CD4-positive, alpha-beta T cell (primary cell): ENCODE results near the gene EIF2B1. TPM values are rescaled to one million over a fixed set of nuclear protein-coding genes. Genes with fewer than 3 reads are reported as not detected.

Experiments used
- ATAC-seq: fragments of 200-7000 bp; cut with Tn5 transposase; one replicate; pipeline ENCODE4 v1.10.0; 2022; ENCODE audit warnings: mild to moderate bottlenecking; ENCODE audit not compliant: poor library complexity
- CTCF ChIA-PET: fragments of 350-600 bp; sonication (Branson Sonifier 250); formaldehyde crosslinking; loops from one replicate; lab custom pipeline; 2021; ENCODE audit warnings: antibody characterized with exemption, inconsistent platforms; lab: Charles Lee
- POLR2A ChIA-PET: fragments of 350-600 bp; sonication (Branson Sonifier 250); formaldehyde crosslinking; loops from one replicate; lab custom pipeline; 2021; ENCODE audit warnings: antibody characterized with exemption, inconsistent platforms; lab: Charles Lee
- DNase-seq, 14 experiments: peaks; one replicate each; pipeline ENCODE4 v3.0.0-alpha.2; 2013 to 2020; ENCODE audit warnings: mixed read lengths in 2 of 14
- H3K27ac ChIP-seq, 2 donors: one replicate each; pipeline versions ENCODE4 v1.5.1 to v1.7.0; 2013; ENCODE audit warnings: low read length in 2 of 2, low read depth in 1 of 2, mild to moderate bottlenecking in 1 of 2
- H3K27me3 ChIP-seq, 2 experiments: 1 replicate in 1 of 2; 2 replicates in 1 of 2; pipeline versions ENCODE4 v1.6.1 to v1.7.0; 2013; ENCODE audit warnings: low read length in 2 of 2, control low read depth in 1 of 2, mild to moderate bottlenecking in 1 of 2, moderate library complexity in 1 of 2; ENCODE audit not compliant: insufficient read depth in 2 of 2, control insufficient read depth in 1 of 2
- H3K36me3 ChIP-seq: one replicate; pipeline ENCODE4 v1.6.1; 2013; ENCODE audit warnings: low read length, control low read depth; ENCODE audit not compliant: insufficient read depth
- H3K4me1 ChIP-seq: one replicate; pipeline ENCODE4 v1.6.1; 2013; ENCODE audit warnings: low read length, control low read depth; ENCODE audit not compliant: insufficient read depth
- H3K4me3 ChIP-seq: one replicate; pipeline ENCODE4 v1.5.1; 2013; ENCODE audit warnings: mild to moderate bottlenecking, low read length, moderate library complexity
- H3K9me3 ChIP-seq, 2 experiments: 1 replicate in 1 of 2; 2 replicates in 1 of 2; pipeline versions ENCODE4 v1.6.1 to v1.7.0; 2013; ENCODE audit warnings: low read length in 2 of 2, mild to moderate bottlenecking in 2 of 2, control low read depth in 1 of 2, moderate library complexity in 1 of 2; ENCODE audit not compliant: control insufficient read depth in 1 of 2, insufficient read depth in 1 of 2
- H3K27ac Mint-ChIP-seq: one replicate; pipeline ENCODE4 v1.8.0; 2020; ENCODE audit warnings: mixed read lengths
- H3K27me3 Mint-ChIP-seq: one replicate; pipeline ENCODE4 v1.8.0; 2021; ENCODE audit warnings: mixed read lengths
- H3K36me3 Mint-ChIP-seq: one replicate; pipeline ENCODE4 v1.8.0; 2021; ENCODE audit warnings: low read depth, mixed read lengths
- H3K4me1 Mint-ChIP-seq: one replicate; pipeline ENCODE4 v1.8.0; 2021; ENCODE audit warnings: low read depth, mixed read lengths
- H3K4me3 Mint-ChIP-seq: one replicate; pipeline ENCODE4 v1.8.0; 2020; ENCODE audit warnings: mild to moderate bottlenecking, mixed read lengths
- H3K9me3 Mint-ChIP-seq: one replicate; pipeline ENCODE4 v1.8.0; 2020; ENCODE audit warnings: mixed read lengths
- intact Hi-C, 2 experiments: fragments of 100-400 bp; cut with DNase I in 1 of 2; cut with micrococcal nuclease in 1 of 2; formaldehyde crosslinking; loops; one replicate each; pipeline versions ENCODE4 v1.15.1 to v1.9.0; 2023 to 2025; cut with DNase I, micrococcal nuclease
- total RNA-seq, 174 experiments: library from RNA in 2 of 174; stranded (reverse) in 2 of 174; gene quantifications; one replicate each; pipeline ENCODE4 v1.2.3 and lab custom pipeline; 2021 to 2026
- TF ChIP-seq, protein P1 (sequence below): fragments of 200-600 bp; IDR thresholded peaks from one replicate; pipeline ENCODE4 v1.8.0; 2022; ENCODE audit warnings: antibody characterized with exemption, mild to moderate bottlenecking

Gene EIF2B1
- total RNA-seq, 2 experiments from 2014 or later = 36.0 to 37.3 TPM

DNA sequence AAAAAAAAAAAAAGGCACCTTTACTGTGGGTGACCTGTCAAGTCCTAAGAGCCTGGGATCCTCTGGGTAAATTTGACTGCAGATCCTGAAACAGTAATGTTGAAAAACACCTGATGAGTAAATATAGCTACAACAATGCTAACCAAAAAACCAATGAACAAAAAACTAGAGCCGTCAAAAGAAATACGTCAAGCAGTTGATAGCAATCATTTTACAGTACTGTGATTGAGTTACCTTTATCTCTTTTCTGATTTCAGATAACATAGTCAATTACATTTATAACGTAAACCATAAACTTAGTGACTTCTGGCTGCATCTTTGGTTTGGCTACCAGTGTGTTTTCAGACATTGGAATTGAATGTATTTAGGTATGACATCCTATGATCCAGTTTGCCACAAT, 55.2 kb downstream of the EIF2B1 start:
- Mint-ChIP-seq H3K27me3 (no peaks in the 10 kb centered on the region), H3K9me3 (no peaks in the 10 kb centered on the region), H3K4me1 (peaks cover 11% of the 10 kb centered on the region), H3K4me3 (no peak overlapping the region), H3K36me3 (no peaks in the 10 kb centered on the region), H3K27ac (no peak overlapping the region)
- ChIA-PET POLR2A (interaction anchor here (0.6 kb wide), 1 partner anchor 51 kb away, joined by 3 read pairs; no protein-coding TSS in a partner anchor), CTCF (no interaction called here)
- H3K4me1 ChIP-seq = peaks cover 15% of the 10 kb centered on the region
- H3K27me3 ChIP-seq = no peaks in the 10 kb centered on the region
- intact Hi-C loops = no loop called here
- no peak for DNase-seq
- no peak overlapping the region for H3K27ac ChIP-seq
- no peaks in the 10 kb centered on the region for H3K9me3 ChIP-seq
- ATAC-seq = no peak
- TF ChIP-seq, protein P1, sequence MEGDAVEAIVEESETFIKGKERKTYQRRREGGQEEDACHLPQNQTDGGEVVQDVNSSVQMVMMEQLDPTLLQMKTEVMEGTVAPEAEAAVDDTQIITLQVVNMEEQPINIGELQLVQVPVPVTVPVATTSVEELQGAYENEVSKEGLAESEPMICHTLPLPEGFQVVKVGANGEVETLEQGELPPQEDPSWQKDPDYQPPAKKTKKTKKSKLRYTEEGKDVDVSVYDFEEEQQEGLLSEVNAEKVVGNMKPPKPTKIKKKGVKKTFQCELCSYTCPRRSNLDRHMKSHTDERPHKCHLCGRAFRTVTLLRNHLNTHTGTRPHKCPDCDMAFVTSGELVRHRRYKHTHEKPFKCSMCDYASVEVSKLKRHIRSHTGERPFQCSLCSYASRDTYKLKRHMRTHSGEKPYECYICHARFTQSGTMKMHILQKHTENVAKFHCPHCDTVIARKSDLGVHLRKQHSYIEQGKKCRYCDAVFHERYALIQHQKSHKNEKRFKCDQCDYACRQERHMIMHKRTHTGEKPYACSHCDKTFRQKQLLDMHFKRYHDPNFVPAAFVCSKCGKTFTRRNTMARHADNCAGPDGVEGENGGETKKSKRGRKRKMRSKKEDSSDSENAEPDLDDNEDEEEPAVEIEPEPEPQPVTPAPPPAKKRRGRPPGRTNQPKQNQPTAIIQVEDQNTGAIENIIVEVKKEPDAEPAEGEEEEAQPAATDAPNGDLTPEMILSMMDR = no peak
- H3K4me3 ChIP-seq = no peak overlapping the region
- H3K36me3 ChIP-seq = no peaks in the 10 kb centered on the region

GRCh38 chr12:123576611-123577010, 56.9 kb downstream of the EIF2B1 start:
- Histone ChIP-seq H3K9me3 (no peaks in the 10 kb centered on the region), H3K36me3 (no peaks in the 10 kb centered on the region), H3K4me3 (no peak overlapping the region), H3K27me3 (no peaks in the 10 kb centered on the region), H3K4me1 (no peaks in the 10 kb centered on the region), H3K27ac (no peak overlapping the region)
- no peak for DNase-seq
- TF ChIP-seq, protein P1 = no peak
- H3K36me3 Mint-ChIP-seq = no peaks in the 10 kb centered on the region
- H3K27me3 Mint-ChIP-seq = no peaks in the 10 kb centered on the region
- no peak for ATAC-seq
- no peak overlapping the region for H3K27ac Mint-ChIP-seq
- H3K4me1 Mint-ChIP-seq = no peaks in the 10 kb centered on the region
- ChIA-PET CTCF (no interaction called here), POLR2A (no interaction called here)
- intact Hi-C loops = no loop called here
- no peak overlapping the region for H3K4me3 Mint-ChIP-seq
- no peaks in the 10 kb centered on the region for H3K9me3 Mint-ChIP-seq

DNA sequence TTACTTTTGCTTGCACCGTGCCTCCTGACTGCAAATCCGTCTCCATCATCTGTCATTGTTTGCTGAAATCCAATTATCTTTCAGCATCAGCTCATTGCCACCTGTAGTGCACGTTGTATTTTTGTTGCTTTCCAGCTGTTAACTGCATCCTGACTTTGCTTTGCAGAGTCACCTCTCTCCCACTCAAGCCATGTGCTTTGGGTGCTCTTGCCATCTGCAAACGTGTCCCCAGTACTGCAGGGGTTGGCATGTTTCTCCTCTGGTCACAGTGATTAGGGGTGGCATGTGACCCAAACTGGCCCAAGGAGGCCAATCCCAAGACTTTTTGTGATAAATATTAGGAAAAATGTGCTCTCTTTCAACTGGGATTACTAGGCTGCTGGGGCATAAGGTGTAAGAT, 59.6 kb downstream of the EIF2B1 start:
- peaks cover 3% of the 10 kb centered on the region for H3K27me3 Mint-ChIP-seq
- H3K36me3 Mint-ChIP-seq = no peaks in the 10 kb centered on the region
- Histone ChIP-seq H3K9me3 (no peaks in the 10 kb centered on the region), H3K4me3 (no peak overlapping the region), H3K27me3 (no peaks in the 10 kb centered on the region), H3K4me1 (no peaks in the 10 kb centered on the region), H3K36me3 (no peaks in the 10 kb centered on the region), H3K27ac (no peak overlapping the region)
- CTCF ChIA-PET = no interaction called here
- ATAC-seq (no peak), DNase-seq (no peak)
- TF ChIP-seq, protein P1 = no peak
- no peak overlapping the region for H3K4me3 Mint-ChIP-seq
- H3K27ac Mint-ChIP-seq = no peak overlapping the region
- POLR2A ChIA-PET = no interaction called here
- peaks cover 5% of the 10 kb centered on the region for H3K4me1 Mint-ChIP-seq
- intact Hi-C loops = no loop called here
- H3K9me3 Mint-ChIP-seq = no peaks in the 10 kb centered on the region
